Neural cell (in vitro differentiated cells): Measurements from ENCODE around the gene NAB2. TPM values are rescaled to one million over a fixed set of nuclear protein-coding genes. Genes with fewer than 3 reads are reported as not detected.

Source experiments
- H2AFZ ChIP-seq: fragments of 200-600, 300-800 bp; sonication (generic), shearing (Covaris generic); 2 replicates; pipeline ENCODE4 v1.6.0; 2014; ENCODE audit warnings: low read depth, mild to moderate bottlenecking, antibody characterized with exemption, low read length, moderate library complexity
- H3F3A ChIP-seq: fragments of 200-600 bp; shearing (Covaris generic); 2 replicates; pipeline ENCODE4 v1.6.1; 2016; ENCODE audit warnings: mild to moderate bottlenecking, moderate library complexity, mixed read lengths, antibody characterized with exemption, low read length; ENCODE audit not compliant: insufficient read depth, poor library complexity, severe bottlenecking
- H3K27ac ChIP-seq: fragments of 200-600, 300-800 bp; sonication (generic), shearing (Covaris generic); 2 replicates; pipeline ENCODE4 v1.5.1; 2014; ENCODE audit warnings: mild to moderate bottlenecking, low read length, moderate library complexity
- H3K27me3 ChIP-seq: fragments of 300-800, 200-600 bp; sonication (generic), shearing (Covaris generic); 2 replicates; pipeline ENCODE4 v1.6.0; 2014; ENCODE audit warnings: mild to moderate bottlenecking, low read depth, low read length, moderate library complexity; ENCODE audit not compliant: insufficient read depth
- H3K36me3 ChIP-seq: fragments of 300-800, 200-600 bp; sonication (generic), shearing (Covaris generic); 2 replicates; pipeline ENCODE4 v1.5.1; 2014; ENCODE audit warnings: mild to moderate bottlenecking, antibody characterized with exemption, low read length, moderate library complexity; ENCODE audit not compliant: insufficient read depth
- H3K4me2 ChIP-seq: fragments of 300-800, 200-600 bp; sonication (generic), shearing (Covaris generic); 2 replicates; pipeline ENCODE4 v1.6.0; 2014; ENCODE audit warnings: mild to moderate bottlenecking, low read length
- H3K4me3 ChIP-seq: fragments of 300-800, 200-600 bp; sonication (generic), shearing (Covaris generic); 2 replicates; pipeline ENCODE4 v1.5.1; 2014; ENCODE audit warnings: mild to moderate bottlenecking, low read length, moderate library complexity
- H3K79me2 ChIP-seq: fragments of 200-600 bp; shearing (Covaris generic); replicated peaks from 2 replicates; pipeline ENCODE4 v1.6.0; 2014; ENCODE audit warnings: mild to moderate bottlenecking, low read length, moderate library complexity; ENCODE audit not compliant: insufficient read depth
- H3K9ac ChIP-seq: fragments of 300-800, 200-600 bp; sonication (generic), shearing (Covaris generic); 2 replicates; pipeline ENCODE4 v1.6.1; 2016; ENCODE audit warnings: mild to moderate bottlenecking, low read length, mixed read lengths
- H3K9me2 ChIP-seq: fragments of 200-600 bp; shearing (Covaris generic); 2 replicates; pipeline ENCODE4 v1.6.1; 2016; ENCODE audit warnings: mild to moderate bottlenecking, low read length, mixed read lengths; ENCODE audit not compliant: insufficient read depth
- H3K9me3 ChIP-seq: fragments of 200-600, 300-800 bp; sonication (generic), shearing (Covaris generic); 2 replicates; pipeline ENCODE4 v1.6.1; 2016; ENCODE audit warnings: mild to moderate bottlenecking, mixed run types, low read length, moderate library complexity, mixed read lengths
- H4K20me1 ChIP-seq: fragments of 200-600 bp; shearing (Covaris generic); 2 replicates; pipeline ENCODE4 v1.6.1; 2016; ENCODE audit warnings: mild to moderate bottlenecking, mixed run types; ENCODE audit not compliant: insufficient read depth
- EP300 ChIP-seq: fragments of 450-650 bp; conservative IDR thresholded peaks from 2 replicates; pipeline ENCODE4 v1.6.1; 2014; ENCODE audit warnings: antibody characterized with exemption, mild to moderate bottlenecking, moderate library complexity; ENCODE audit not compliant: poor library complexity, severe bottlenecking
- EZH2 ChIP-seq: fragments of 200-600, 300-800 bp; shearing (Covaris generic), sonication (generic); IDR thresholded peaks from 2 replicates; pipeline ENCODE4 v1.6.1; 2014; ENCODE audit warnings: antibody characterized with exemption, low read length, borderline replicate concordance, mild to moderate bottlenecking; ENCODE audit not compliant: insufficient read depth, poor library complexity, severe bottlenecking
- MXI1 ChIP-seq: fragments of 450-650 bp; conservative IDR thresholded peaks from 2 replicates; pipeline ENCODE4 v1.6.1; 2014; ENCODE audit warnings: antibody characterized with exemption, mild to moderate bottlenecking; ENCODE audit not compliant: poor library complexity, severe bottlenecking
- POLR2AphosphoS5 ChIP-seq: IDR thresholded peaks from 2 replicates; pipeline ENCODE4 v1.6.1; 2012
- RAD21 ChIP-seq: fragments of 450-650 bp; conservative IDR thresholded peaks from 2 replicates; pipeline ENCODE4 v1.6.1; 2014; ENCODE audit warnings: antibody characterized with exemption, mild to moderate bottlenecking, moderate library complexity
- REST ChIP-seq: IDR thresholded peaks from 2 replicates; pipeline ENCODE4 v1.6.1; 2012; ENCODE audit warnings: borderline replicate concordance
- SMC3 ChIP-seq: fragments of 450-650 bp; conservative IDR thresholded peaks from 2 replicates; pipeline ENCODE4 v1.6.1; 2014; ENCODE audit warnings: antibody characterized with exemption, mild to moderate bottlenecking, moderate library complexity; ENCODE audit not compliant: poor library complexity
- polyA plus RNA-seq: library from polyadenylated mRNA; depleted of rRNA; stranded (reverse); fragments of >200 nt; gene quantifications from 2 replicates; pipeline ENCODE4 v1.2.3, GENCODE V29; 2014
- TF ChIP-seq, protein P1 (sequence below): fragments of 450-650 bp; IDR thresholded peaks from 2 replicates; pipeline ENCODE4 v1.5.1; 2014; ENCODE audit warnings: antibody characterized with exemption, mild to moderate bottlenecking, moderate library complexity; ENCODE audit not compliant: poor library complexity, severe bottlenecking

The NAB2 gene
- polyA plus RNA-seq, 1 donor from 2014 or later, result 15.6 TPM

GRCh38 chr12:57092876-57093414 lies 4.0 kb downstream of the NAB2 start:
- no peaks in the 10 kb centered on the region for H3K9me3 ChIP-seq
- no peak overlapping the region for H3K9ac ChIP-seq
- H3K9me2 ChIP-seq, result no peaks in the 10 kb centered on the region
- H3K79me2 ChIP-seq, result peaks cover 17% of the 10 kb centered on the region
- no peaks in the 10 kb centered on the region for H3K36me3 ChIP-seq
- no peaks in the 10 kb centered on the region for H4K20me1 ChIP-seq
- H3K27me3 ChIP-seq, result peaks cover 5% of the 10 kb centered on the region
- peaks cover 4% of the 10 kb centered on the region for H3F3A ChIP-seq
- H3K27ac ChIP-seq, result no peak overlapping the region
- TF ChIP-seq SMC3 (no peak), POLR2AphosphoS5 (no peak), MXI1 (no peak), EP300 (no peak), EZH2 (no peak), RAD21 (no peak)
- H3K4me3 ChIP-seq, result no peak overlapping the region
- no peak overlapping the region for H3K4me2 ChIP-seq
- no peak overlapping the region for H2AFZ ChIP-seq

DNA sequence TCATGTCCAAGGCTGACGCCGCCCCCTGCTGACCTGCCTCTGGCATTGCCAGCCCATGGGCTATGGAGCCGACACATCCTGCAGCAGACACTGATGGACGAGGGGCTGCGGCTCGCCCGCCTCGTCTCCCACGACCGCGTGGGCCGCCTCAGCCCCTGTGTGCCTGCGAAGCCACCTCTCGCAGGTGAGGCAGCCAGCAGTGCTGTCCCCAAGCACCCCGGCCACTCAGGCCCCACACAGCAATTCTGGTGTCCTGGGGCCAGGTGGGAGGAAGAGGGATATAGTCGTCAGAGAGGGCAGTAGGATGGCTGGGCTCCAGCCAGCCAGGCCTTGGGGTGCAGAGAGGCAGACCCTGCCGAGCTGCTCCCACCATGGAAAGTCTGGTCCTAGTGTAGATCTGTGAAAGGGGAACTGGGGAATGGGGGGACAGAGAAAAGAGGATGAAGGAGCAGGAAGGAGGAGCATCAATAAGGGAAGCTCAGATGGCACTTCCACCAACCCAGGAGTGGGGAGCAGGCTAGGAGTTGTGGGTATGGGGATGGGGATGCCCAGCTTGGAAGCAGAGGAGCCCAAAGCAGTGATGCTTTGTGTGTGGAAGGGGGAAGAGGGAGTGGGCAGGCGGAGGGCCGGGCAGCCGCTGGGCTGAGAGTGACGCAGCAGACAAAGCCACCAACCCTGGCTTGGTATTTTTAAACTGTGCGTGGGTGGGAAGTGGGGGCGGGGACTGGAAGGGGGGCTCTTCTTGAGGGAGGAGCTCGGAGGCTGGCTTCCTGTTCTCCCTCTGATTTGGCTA lies 4.7 kb downstream of the NAB2 start:
- Histone ChIP-seq H4K20me1 (no peaks in the 10 kb centered on the region), H3K9ac (no peak overlapping the region), H3K9me2 (no peaks in the 10 kb centered on the region), H3K4me2 (no peak overlapping the region), H3K79me2 (peaks cover 17% of the 10 kb centered on the region), H3K27me3 (no peaks in the 10 kb centered on the region), H3K4me3 (no peak overlapping the region), H3K27ac (no peak overlapping the region), H3K9me3 (no peaks in the 10 kb centered on the region), H3F3A (peaks cover 4% of the 10 kb centered on the region), H2AFZ (no peak overlapping the region), H3K36me3 (no peaks in the 10 kb centered on the region)
- TF ChIP-seq, protein P1, sequence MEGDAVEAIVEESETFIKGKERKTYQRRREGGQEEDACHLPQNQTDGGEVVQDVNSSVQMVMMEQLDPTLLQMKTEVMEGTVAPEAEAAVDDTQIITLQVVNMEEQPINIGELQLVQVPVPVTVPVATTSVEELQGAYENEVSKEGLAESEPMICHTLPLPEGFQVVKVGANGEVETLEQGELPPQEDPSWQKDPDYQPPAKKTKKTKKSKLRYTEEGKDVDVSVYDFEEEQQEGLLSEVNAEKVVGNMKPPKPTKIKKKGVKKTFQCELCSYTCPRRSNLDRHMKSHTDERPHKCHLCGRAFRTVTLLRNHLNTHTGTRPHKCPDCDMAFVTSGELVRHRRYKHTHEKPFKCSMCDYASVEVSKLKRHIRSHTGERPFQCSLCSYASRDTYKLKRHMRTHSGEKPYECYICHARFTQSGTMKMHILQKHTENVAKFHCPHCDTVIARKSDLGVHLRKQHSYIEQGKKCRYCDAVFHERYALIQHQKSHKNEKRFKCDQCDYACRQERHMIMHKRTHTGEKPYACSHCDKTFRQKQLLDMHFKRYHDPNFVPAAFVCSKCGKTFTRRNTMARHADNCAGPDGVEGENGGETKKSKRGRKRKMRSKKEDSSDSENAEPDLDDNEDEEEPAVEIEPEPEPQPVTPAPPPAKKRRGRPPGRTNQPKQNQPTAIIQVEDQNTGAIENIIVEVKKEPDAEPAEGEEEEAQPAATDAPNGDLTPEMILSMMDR, result peak; percentile 24
- TF ChIP-seq MXI1 (no peak), SMC3 (no peak), RAD21 (no peak), REST (no peak)
